Neural progenitor cell (in vitro differentiated cells): ENCODE data around the gene DCP1A.

ENCODE experiments used
- CTCF ChIP-seq: fragments of 200-600 bp; sonication (generic); IDR thresholded peaks from 2 replicates; pipeline ENCODE4 v1.5.1; 2017; ENCODE audit warnings: antibody characterized with exemption, mild to moderate bottlenecking
- EZH2 ChIP-seq: fragments of 200-600 bp; sonication (generic); IDR thresholded peaks from 2 replicates; pipeline ENCODE4 v1.6.1; 2017; ENCODE audit warnings: antibody characterized with exemption, mild to moderate bottlenecking, moderate library complexity
- EZH2phosphoT487 ChIP-seq: fragments of 200-600 bp; sonication (generic); IDR thresholded peaks from 2 replicates; pipeline ENCODE4 v1.6.1; 2017; ENCODE audit warnings: antibody characterized with exemption

GRCh38 chr3:53384465-53385423 is 37.4 kb upstream of the DCP1A start:
- TF ChIP-seq CTCF, result no peak
- no peak for TF ChIP-seq EZH2phosphoT487
- no peak for TF ChIP-seq EZH2
